ENCODE measurements around the gene ICA1.

Gene ICA1

GRCh38 chr7:8178353-8178752, 83.6 kb downstream of the ICA1 start (continued):
- no peak for TF ChIP-seq ZNF148 (tag by site-specific recombination; IDR thresholded peaks at IDR 0.05; ENCODE audit: borderline replicate concordance)

- TF ChIP-seq ZNF747 (tag by site-specific recombination; IDR thresholded peaks at IDR 0.05), result no peak
- TF ChIP-seq ZNF585B (tag by site-specific recombination; IDR thresholded peaks at IDR 0.05), result no peak
- TF ChIP-seq ZNF132 (tag by site-specific recombination; IDR thresholded peaks at IDR 0.05; ENCODE audit: borderline replicate concordance), result no peak
- no peak for TF ChIP-seq ZNF677 (tag by site-specific recombination; IDR thresholded peaks at IDR 0.05)
- TF ChIP-seq ZNF514 (tag by site-specific recombination; IDR thresholded peaks at IDR 0.05), result no peak
- no peak for TF ChIP-seq ZNF366 (tag by site-specific recombination; conservative IDR thresholded peaks at IDR 0.05)
- no peak for TF ChIP-seq ZNF292 (tag by site-specific recombination; IDR thresholded peaks at IDR 0.05; ENCODE audit: borderline replicate concordance, low read depth)
- no peak for TF ChIP-seq ZNF48 (tag by site-specific recombination; IDR thresholded peaks at IDR 0.05)
- TF ChIP-seq ZNF555 (tag by site-specific recombination; conservative IDR thresholded peaks at IDR 0.05), result no peak
- TF ChIP-seq ZBTB26 (tag by site-specific recombination; optimal IDR thresholded peaks at IDR 0.05), result no peak
- no peak for TF ChIP-seq ZNF140 (tag by site-specific recombination; IDR thresholded peaks at IDR 0.05)
- TF ChIP-seq ZNF654 (tag by site-specific recombination; IDR thresholded peaks at IDR 0.05; ENCODE audit: low read depth), result no peak
- no peak for TF ChIP-seq OVOL3 (tag by site-specific recombination; IDR thresholded peaks at IDR 0.05)
- TF ChIP-seq ZNF530 (tag by site-specific recombination; IDR thresholded peaks at IDR 0.05; ENCODE audit: low read depth), result no peak
- no peak for TF ChIP-seq PBX3 (CRISPR knock-in tag; IDR thresholded peaks at IDR 0.05)
- TF ChIP-seq ZNF23 (tag by site-specific recombination; IDR thresholded peaks at IDR 0.05; ENCODE audit: borderline replicate concordance), result no peak
- H3K36me3 ChIP-seq (ENCODE audit: control insufficient read depth in 2 of 2, insufficient read depth in 1 of 2, low read length in 2 of 2), result no peaks in the 10 kb centered on the region
- H3K9me3 ChIP-seq (ENCODE audit: control insufficient read depth, insufficient read depth, low read depth, low read length), result no peaks in the 10 kb centered on the region
- H3K27ac ChIP-seq (ENCODE audit: extremely low read depth, low read depth, low read length), result no peak overlapping the region
- POLR2A ChIA-PET, result no interaction called here
- no peaks in the 10 kb centered on the region for H3K4me1 ChIP-seq (ENCODE audit: control insufficient read depth, insufficient read depth, low read length)
- H3K4me3 ChIP-seq (ENCODE audit: low read depth, low read length), result no peak overlapping the region
- CTCF ChIA-PET, result interaction anchor here (0.7 to 1.2 kb wide), 2 partner anchors 14 to 39 kb away, joined by 3 read pairs; no protein-coding TSS in a partner anchor
Observed at GRCh38 chr7:8177109-8177933, 84.6 kb downstream of the ICA1 start.

GRCh38 chr7:8176370-8177081, 85.4 kb downstream of the ICA1 start:
- CTCF ChIA-PET, result interaction anchor here (0.8 kb wide), 1 partner anchor 13 kb away, joined by 3 read pairs; no protein-coding TSS in a partner anchor
- no peaks in the 10 kb centered on the region for H3K9me3 ChIP-seq (ENCODE audit: control insufficient read depth, insufficient read depth, low read depth, low read length)
- POLR2A ChIA-PET, result no interaction called here
- TF ChIP-seq ZNF792 (tag by site-specific recombination; IDR thresholded peaks at IDR 0.05), result no peak
- TF ChIP-seq INSM2 (tag by site-specific recombination; IDR thresholded peaks at IDR 0.05), result no peak
- TF ChIP-seq ZNF785 (tag by site-specific recombination; IDR thresholded peaks at IDR 0.05), result no peak
- TF ChIP-seq ZNF76 (tag by site-specific recombination; IDR thresholded peaks at IDR 0.05; ENCODE audit: borderline replicate concordance, low read depth), result no peak
- TF ChIP-seq ZBTB1 (tag by site-specific recombination; IDR thresholded peaks at IDR 0.05), result no peak
- H3K4me3 ChIP-seq (ENCODE audit: low read depth, low read length), result no peak overlapping the region
- no peak overlapping the region for H3K27ac ChIP-seq (ENCODE audit: extremely low read depth, low read depth, low read length)
- no peaks in the 10 kb centered on the region for H3K36me3 ChIP-seq (ENCODE audit: control insufficient read depth in 2 of 2, insufficient read depth in 1 of 2, low read length in 2 of 2)
- H3K4me1 ChIP-seq (ENCODE audit: control insufficient read depth, insufficient read depth, low read length), result no peaks in the 10 kb centered on the region

Measured in HEK293 (cell line).